Activated naive CD4-positive, alpha-beta T cell treated with anti-CD3 and anti-CD28 coated beads, Interleukin-2, amount 50 U/mL, for 72 hours (primary cell): ENCODE measurements around the gene FETUB. TPM values are rescaled to one million over a fixed set of nuclear protein-coding genes. Genes with fewer than 3 reads are reported as not detected.
A peak's percentile ranks its signal among the peaks of the same experiment; 100 is the strongest.
"Not testable (repeated sequence)": the region's sequence is repeated elsewhere in the genome, so short reads cannot be mapped to it uniquely, and the experiment has no call there.

Experiments
- ATAC-seq, 2 donors: fragments of 150-1000 bp; cut with Tn5 transposase; 2 replicates each; pipeline ENCODE4 v1.10.0; 2021; ENCODE audit warnings: mild to moderate bottlenecking in 2 of 2, moderate library complexity in 2 of 2
- DNase-seq, 2 donors: peaks; one replicate each; pipeline ENCODE4 v3.0.0; 2021 to 2022; ENCODE audit warnings: low spot score in 2 of 2
- H3K27ac Mint-ChIP-seq, 2 donors: one replicate each; pipeline ENCODE4 v1.8.0; 2022; ENCODE audit warnings: mild to moderate bottlenecking in 2 of 2, mixed read lengths in 2 of 2
- H3K36me3 Mint-ChIP-seq, 2 donors: one replicate each; pipeline ENCODE4 v1.8.0; 2022; ENCODE audit warnings: mixed read lengths in 2 of 2
- H3K9me3 Mint-ChIP-seq, 2 donors: one replicate each; pipeline ENCODE4 v1.8.0; 2022; ENCODE audit warnings: mixed read lengths in 2 of 2
- total RNA-seq, 2 donors: library from RNA; stranded (reverse); gene quantifications; one replicate each; pipeline ENCODE4 v1.2.3, GENCODE V29; 2022

FETUB gene
- total RNA-seq, 2 donors from 2014 or later: not detected

DNA sequence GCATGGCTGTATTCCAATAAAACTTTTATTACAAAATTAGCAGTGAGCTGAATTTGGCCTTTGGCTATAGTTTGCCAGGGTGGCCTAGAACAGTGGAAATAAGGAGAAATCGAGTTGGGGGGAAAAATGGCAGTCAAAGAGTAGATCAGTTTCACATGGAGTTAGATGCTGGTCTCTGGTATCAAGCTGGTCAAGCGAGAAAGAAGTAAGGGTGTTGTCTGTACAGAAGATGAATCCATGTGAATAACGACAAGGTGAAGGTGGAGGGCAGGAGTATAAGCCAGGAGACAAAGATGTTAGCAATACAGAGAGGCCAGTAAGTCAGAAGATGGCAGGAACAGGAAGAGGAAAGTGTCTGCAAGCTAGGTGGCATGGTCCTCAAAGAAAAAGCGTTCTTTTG is 15.6 kb upstream of the FETUB start:
- ATAC-seq (no peak), DNase-seq (no peak)
- H3K27ac Mint-ChIP-seq: no peak overlapping the region
- no peaks in the 10 kb centered on the region for H3K9me3 Mint-ChIP-seq
- no peaks in the 10 kb centered on the region for H3K36me3 Mint-ChIP-seq

GRCh38 chr3:186625600-186626042 is 14.6 kb upstream of the FETUB start:
- Mint-ChIP-seq H3K27ac (no peak overlapping the region), H3K9me3 (no peaks in the 10 kb centered on the region), H3K36me3 (no peaks in the 10 kb centered on the region)
- ATAC-seq (no peak), DNase-seq (no peak)

GRCh38 chr3:186626254-186626847 is 13.8 kb upstream of the FETUB start:
- no peak for DNase-seq
- no peak overlapping the region for H3K27ac Mint-ChIP-seq
- no peaks in the 10 kb centered on the region for H3K9me3 Mint-ChIP-seq
- no peak for ATAC-seq
- H3K36me3 Mint-ChIP-seq: no peaks in the 10 kb centered on the region

- Mint-ChIP-seq H3K36me3 (no peaks in the 10 kb centered on the region), H3K27ac (no peak overlapping the region), H3K9me3 (no peaks in the 10 kb centered on the region)
- DNase-seq: no peak
- no peak for ATAC-seq
Observed at GRCh38 chr3:186627852-186628414, 12.3 kb upstream of the FETUB start.

- Mint-ChIP-seq H3K27ac (no peak overlapping the region), H3K9me3 (no peaks in the 10 kb centered on the region), H3K36me3 (no peaks in the 10 kb centered on the region)
- no peak for DNase-seq
- no peak for ATAC-seq
Observed at GRCh38 chr3:186628756-186629155, 11.4 kb upstream of the FETUB start.

- ATAC-seq (no peak), DNase-seq (no peak)
- H3K36me3 Mint-ChIP-seq: no peaks in the 10 kb centered on the region
- H3K27ac Mint-ChIP-seq: no peak overlapping the region
- H3K9me3 Mint-ChIP-seq: no peaks in the 10 kb centered on the region
Observed at GRCh38 chr3:186630950-186631641, 9.1 kb upstream of the FETUB start.

GRCh38 chr3:186633481-186633880 is 6.7 kb upstream of the FETUB start:
- Mint-ChIP-seq H3K27ac (no peak overlapping the region), H3K36me3 (no peaks in the 10 kb centered on the region), H3K9me3 (no peaks in the 10 kb centered on the region)
- no peak for ATAC-seq
- DNase-seq: no peak

DNA sequence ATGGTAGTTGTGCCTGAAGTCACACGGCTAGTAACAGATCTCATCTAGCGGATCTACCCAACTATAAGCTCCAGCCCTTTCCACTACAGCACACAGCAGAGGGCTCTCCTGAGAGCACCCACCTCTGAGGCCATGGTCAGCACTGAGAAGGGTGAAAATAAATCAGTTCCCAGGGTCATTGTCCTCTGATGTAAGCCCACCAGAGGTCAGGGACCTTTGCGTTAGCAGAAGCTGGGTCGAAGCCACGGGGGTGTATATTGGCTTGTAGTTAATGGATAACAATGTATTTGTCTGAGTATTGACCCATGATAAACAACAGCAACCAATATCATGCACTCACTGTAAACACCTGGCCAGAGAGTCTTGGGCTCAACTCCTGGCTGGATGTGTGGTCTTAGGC is 6.0 kb upstream of the FETUB start:
- not testable (repeated sequence) for H3K36me3 Mint-ChIP-seq, DNase-seq, ATAC-seq, H3K27ac Mint-ChIP-seq, H3K9me3 Mint-ChIP-seq

- DNase-seq (no peak), ATAC-seq (no peak)
- no peaks in the 10 kb centered on the region for H3K36me3 Mint-ChIP-seq
- no peak overlapping the region for H3K27ac Mint-ChIP-seq
- H3K9me3 Mint-ChIP-seq: no peaks in the 10 kb centered on the region
Observed at GRCh38 chr3:186635532-186635931, 4.7 kb upstream of the FETUB start.

DNA sequence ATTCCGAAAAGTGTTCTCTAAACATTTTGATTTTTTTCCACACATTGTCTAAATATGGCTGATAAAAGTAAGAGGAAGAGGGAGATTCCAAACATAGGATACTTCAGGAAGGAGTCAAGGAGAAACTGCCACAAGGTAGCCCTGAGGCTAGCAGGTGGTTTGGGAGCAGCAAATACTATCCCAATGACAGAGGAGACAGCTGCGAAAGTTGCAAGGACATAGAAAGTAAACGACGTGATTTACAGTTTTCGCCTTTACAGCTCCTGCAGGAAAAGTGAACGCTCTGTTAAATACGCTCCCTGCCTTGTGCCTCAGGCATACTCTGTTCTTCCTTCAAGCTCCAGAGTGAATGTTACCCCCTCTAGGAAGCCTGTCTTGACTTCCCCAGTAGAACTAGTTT is 3.7 kb upstream of the FETUB start:
- DNase-seq (no peak), ATAC-seq (no peak)
- no peaks in the 10 kb centered on the region for H3K9me3 Mint-ChIP-seq
- H3K36me3 Mint-ChIP-seq: no peaks in the 10 kb centered on the region
- no peak overlapping the region for H3K27ac Mint-ChIP-seq

- no peak for DNase-seq
- no peak overlapping the region for H3K27ac Mint-ChIP-seq
- no peaks in the 10 kb centered on the region for H3K36me3 Mint-ChIP-seq
- H3K9me3 Mint-ChIP-seq: no peaks in the 10 kb centered on the region
- ATAC-seq: no peak
Observed at GRCh38 chr3:186637686-186638085, 2.5 kb upstream of the FETUB start.

GRCh38 chr3:186638259-186638658 is 1.9 kb upstream of the FETUB start:
- ATAC-seq (no peak), DNase-seq (no peak)
- H3K9me3 Mint-ChIP-seq: no peaks in the 10 kb centered on the region
- H3K27ac Mint-ChIP-seq: no peak overlapping the region
- H3K36me3 Mint-ChIP-seq: no peaks in the 10 kb centered on the region

DNA sequence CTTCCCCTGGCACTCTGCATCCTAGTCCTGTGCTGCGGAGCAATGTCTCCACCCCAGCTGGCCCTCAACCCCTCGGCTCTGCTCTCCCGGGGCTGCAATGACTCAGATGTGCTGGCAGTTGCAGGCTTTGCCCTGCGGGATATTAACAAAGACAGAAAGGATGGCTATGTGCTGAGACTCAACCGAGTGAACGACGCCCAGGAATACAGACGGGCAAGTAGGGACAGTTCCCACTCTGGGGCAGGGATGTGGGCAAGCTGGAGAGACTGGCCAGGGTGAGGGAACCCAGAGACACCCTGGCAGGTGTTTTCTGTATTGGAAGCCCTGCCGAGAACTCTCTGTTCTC is 247 bp downstream of the FETUB start:
- H3K9me3 Mint-ChIP-seq: no peaks in the 10 kb centered on the region
- DNase-seq (no peak), ATAC-seq (no peak)
- no peaks in the 10 kb centered on the region for H3K36me3 Mint-ChIP-seq
- H3K27ac Mint-ChIP-seq: no peak overlapping the region

GRCh38 chr3:186640929-186641328 is 730 bp downstream of the FETUB start:
- no peak for DNase-seq
- Mint-ChIP-seq H3K36me3 (no peaks in the 10 kb centered on the region), H3K9me3 (no peaks in the 10 kb centered on the region), H3K27ac (no peak overlapping the region)
- ATAC-seq: no peak

DNA sequence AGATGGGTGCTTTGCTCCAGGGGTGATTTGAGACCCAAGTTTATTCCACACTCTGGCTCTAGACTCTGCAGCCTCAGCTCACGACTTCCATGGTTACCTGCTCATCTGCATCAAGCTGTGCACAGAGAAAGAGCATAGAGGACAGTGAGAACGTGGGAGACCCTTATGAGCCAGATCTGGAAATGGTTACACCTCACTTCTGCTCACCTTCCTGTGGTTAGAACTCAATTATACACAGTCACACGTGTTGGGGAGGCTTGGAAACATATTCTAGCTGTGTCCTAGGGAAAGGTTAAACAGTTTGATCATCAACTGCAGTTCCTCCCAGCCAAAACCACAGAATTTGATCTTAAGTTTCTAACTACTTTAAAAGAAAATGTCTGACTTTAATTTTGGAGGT is 1.8 kb downstream of the FETUB start:
- DNase-seq (peak in 1 of 2 donors; percentile 10), ATAC-seq (peak; percentile 54 to 76)
- no peak overlapping the region for H3K27ac Mint-ChIP-seq
- no peaks in the 10 kb centered on the region for H3K9me3 Mint-ChIP-seq
- no peaks in the 10 kb centered on the region for H3K36me3 Mint-ChIP-seq

DNA sequence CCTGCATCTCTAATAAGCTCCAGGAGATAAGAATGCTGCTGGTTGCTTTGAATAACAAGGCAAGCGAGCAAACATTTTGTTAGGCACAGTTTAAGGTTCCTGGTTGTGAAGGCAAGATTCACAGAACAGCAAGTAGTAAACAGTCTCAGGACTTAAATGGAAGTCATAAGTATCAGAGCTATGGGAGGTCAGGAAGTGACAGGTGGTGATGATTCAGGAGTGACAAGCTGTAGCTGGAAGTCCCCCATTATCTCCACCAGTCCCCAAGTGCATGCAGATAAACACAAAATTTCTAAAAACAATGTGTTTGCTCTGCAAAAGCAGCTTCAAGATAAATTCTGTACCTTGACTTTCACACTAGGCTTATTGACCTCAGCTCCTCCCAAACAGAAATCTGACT is 3.3 kb downstream of the FETUB start:
- Mint-ChIP-seq H3K27ac (no peak overlapping the region), H3K9me3 (no peaks in the 10 kb centered on the region), H3K36me3 (no peaks in the 10 kb centered on the region)
- ATAC-seq: peak; percentile 67 to 93
- DNase-seq: no peak

- no peak for ATAC-seq
- DNase-seq: no peak
- no peaks in the 10 kb centered on the region for H3K9me3 Mint-ChIP-seq
- H3K36me3 Mint-ChIP-seq: no peaks in the 10 kb centered on the region
- H3K27ac Mint-ChIP-seq: no peak overlapping the region
Observed at GRCh38 chr3:186644683-186645082, 4.5 kb downstream of the FETUB start.

GRCh38 chr3:186646106-186646505 is 5.9 kb downstream of the FETUB start:
- Mint-ChIP-seq H3K27ac (no peak overlapping the region), H3K9me3 (no peaks in the 10 kb centered on the region), H3K36me3 (no peaks in the 10 kb centered on the region)
- DNase-seq (no peak), ATAC-seq (no peak)
